ENCODE data around the gene SLC45A1.

DNA sequence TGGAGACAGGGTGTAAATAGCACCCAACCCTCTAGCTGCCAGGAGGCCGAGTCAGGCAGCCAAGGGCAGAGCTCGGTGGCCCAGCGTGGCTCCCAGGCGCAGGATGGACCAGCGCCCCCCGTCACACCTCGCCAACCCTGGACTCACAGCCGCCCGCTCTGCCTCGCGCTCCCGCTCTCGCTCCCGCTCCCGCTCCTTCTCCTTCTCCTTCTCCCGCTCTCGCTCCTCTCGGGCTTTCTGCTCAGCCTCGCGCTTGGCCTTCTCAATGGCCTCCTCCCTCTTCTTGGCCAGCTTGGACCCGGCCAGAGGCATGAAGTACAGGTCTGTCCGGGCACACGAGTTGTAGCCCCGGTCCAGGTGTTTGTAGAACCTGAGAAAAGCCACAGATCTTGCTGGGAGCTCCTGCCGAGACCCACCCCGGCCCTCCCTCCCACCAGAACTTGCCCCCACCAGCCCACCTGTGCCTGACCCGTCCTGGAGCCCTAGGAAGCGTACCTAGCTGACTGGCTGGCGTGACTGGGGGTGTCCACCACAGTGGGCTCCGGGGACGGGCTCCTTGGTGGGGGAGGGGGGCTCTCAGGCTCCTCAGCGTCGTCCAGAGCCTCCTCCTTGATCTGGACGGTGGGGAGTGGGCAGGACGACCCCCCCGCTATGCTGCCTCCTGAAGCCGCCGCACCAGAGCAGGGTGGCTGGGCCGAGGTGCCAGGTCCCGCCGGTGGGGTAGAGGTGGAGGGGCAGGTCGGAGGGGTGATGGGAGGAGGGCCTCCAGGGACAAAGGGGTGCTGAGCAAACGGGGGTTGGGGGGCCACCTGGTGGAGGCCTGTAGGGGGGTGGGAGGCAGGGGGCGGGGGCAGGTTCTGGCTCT is 41.9 kb downstream of the SLC45A1 start:
- TF ChIP-seq TCF7L2 (IDR thresholded peaks at IDR 0.05; ENCODE audit: borderline replicate concordance, extremely low read depth, insufficient read depth, insufficient read length) (no peak), CTCF (IDR thresholded peaks at IDR 0.05 in 2 of 3, conservative IDR thresholded peaks at IDR 0.05 in 1 of 3; ENCODE audit: borderline replicate concordance in 1 of 3, insufficient read depth in 1 of 3, low read depth in 2 of 3, low read length in 2 of 3) (no peak), POLR2AphosphoS5 (IDR thresholded peaks at IDR 0.05; ENCODE audit: low read depth, low read length) (no peak)
- TF ChIP-seq, protein P1, sequence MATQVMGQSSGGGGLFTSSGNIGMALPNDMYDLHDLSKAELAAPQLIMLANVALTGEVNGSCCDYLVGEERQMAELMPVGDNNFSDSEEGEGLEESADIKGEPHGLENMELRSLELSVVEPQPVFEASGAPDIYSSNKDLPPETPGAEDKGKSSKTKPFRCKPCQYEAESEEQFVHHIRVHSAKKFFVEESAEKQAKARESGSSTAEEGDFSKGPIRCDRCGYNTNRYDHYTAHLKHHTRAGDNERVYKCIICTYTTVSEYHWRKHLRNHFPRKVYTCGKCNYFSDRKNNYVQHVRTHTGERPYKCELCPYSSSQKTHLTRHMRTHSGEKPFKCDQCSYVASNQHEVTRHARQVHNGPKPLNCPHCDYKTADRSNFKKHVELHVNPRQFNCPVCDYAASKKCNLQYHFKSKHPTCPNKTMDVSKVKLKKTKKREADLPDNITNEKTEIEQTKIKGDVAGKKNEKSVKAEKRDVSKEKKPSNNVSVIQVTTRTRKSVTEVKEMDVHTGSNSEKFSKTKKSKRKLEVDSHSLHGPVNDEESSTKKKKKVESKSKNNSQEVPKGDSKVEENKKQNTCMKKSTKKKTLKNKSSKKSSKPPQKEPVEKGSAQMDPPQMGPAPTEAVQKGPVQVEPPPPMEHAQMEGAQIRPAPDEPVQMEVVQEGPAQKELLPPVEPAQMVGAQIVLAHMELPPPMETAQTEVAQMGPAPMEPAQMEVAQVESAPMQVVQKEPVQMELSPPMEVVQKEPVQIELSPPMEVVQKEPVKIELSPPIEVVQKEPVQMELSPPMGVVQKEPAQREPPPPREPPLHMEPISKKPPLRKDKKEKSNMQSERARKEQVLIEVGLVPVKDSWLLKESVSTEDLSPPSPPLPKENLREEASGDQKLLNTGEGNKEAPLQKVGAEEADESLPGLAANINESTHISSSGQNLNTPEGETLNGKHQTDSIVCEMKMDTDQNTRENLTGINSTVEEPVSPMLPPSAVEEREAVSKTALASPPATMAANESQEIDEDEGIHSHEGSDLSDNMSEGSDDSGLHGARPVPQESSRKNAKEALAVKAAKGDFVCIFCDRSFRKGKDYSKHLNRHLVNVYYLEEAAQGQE (IDR thresholded peaks at IDR 0.05; ENCODE audit: low read depth) = no peak

Measured in HCT116 (cell line).